K562 (cell line): ENCODE measurements around the gene ARHGAP4. TPM values are rescaled to one million over a fixed set of nuclear protein-coding genes. Genes with fewer than 3 reads are reported as not detected.
A peak's percentile ranks its signal among the peaks of the same experiment; 100 is the strongest.

Experiments used
- DIDO1 ChIP-seq: fragments of 450-650 bp; IDR thresholded peaks from 2 replicates; pipeline ENCODE4 v1.6.1; 2016; ENCODE audit warnings: low read depth, missing biosample characterization, missing genetic modification characterization
- ETV6 ChIP-seq, 3 experiments: fragments of 150-350 bp in 1 of 3; sonication (generic) in 1 of 3; formaldehyde crosslinking in 1 of 3; IDR thresholded peaks; 2 replicates each; pipeline versions ENCODE4 v1.6.1 to v1.8.0; 2014 to 2022; ENCODE audit warnings: borderline replicate concordance in 2 of 3, low read depth in 2 of 3, antibody characterized with exemption in 1 of 3, low read length in 1 of 3, mild to moderate bottlenecking in 1 of 3, missing genetic modification reagents in 1 of 3
- GABPB2 ChIP-seq: fragments of 250-450 bp; sonication (Bioruptor Pico); conservative IDR thresholded peaks from 2 replicates; pipeline ENCODE4 v1.5.1; 2021; ENCODE audit warnings: mild to moderate bottlenecking
- HMBOX1 ChIP-seq: sonication (generic); IDR thresholded peaks from 2 replicates; pipeline ENCODE4 v1.6.1; 2016
- HSF4 ChIP-seq: fragments of 250-450 bp; sonication (Bioruptor Pico); IDR thresholded peaks from 2 replicates; pipeline ENCODE4 v2.1.2; 2022; ENCODE audit warnings: mild to moderate bottlenecking, moderate library complexity, borderline replicate concordance
- KHSRP ChIP-seq: fragments of 450-650 bp; IDR thresholded peaks from 2 replicates; pipeline ENCODE4 v1.6.1; 2017
- MAFK ChIP-seq: IDR thresholded peaks from 2 replicates; pipeline ENCODE4 v1.6.1; 2011; ENCODE audit warnings: low read length, improper control_type of control experiment
- MTA1 ChIP-seq: fragments of 450-650 bp; IDR thresholded peaks from 2 replicates; pipeline ENCODE4 v1.6.1; 2017; ENCODE audit warnings: borderline replicate concordance
- MYC ChIP-seq, 2 experiments: fragments of 250-450 bp in 1 of 2; sonication (Bioruptor Pico) in 1 of 2; IDR thresholded peaks; 2 replicates each; pipeline versions ENCODE4 v1.5.1 to v1.6.1; 2012 to 2021; ENCODE audit warnings: low read depth in 2 of 2, borderline replicate concordance in 1 of 2, improper control_type of control experiment in 1 of 2, low read length in 1 of 2, mild to moderate bottlenecking in 1 of 2, moderate library complexity in 1 of 2
- NFIC ChIP-seq: fragments of 450-650 bp; IDR thresholded peaks from 2 replicates; pipeline ENCODE4 v1.6.1; 2017; ENCODE audit warnings: mild to moderate bottlenecking, inconsistent platforms
- POLR3A ChIP-seq: IDR thresholded peaks from 2 replicates; pipeline ENCODE4 v1.6.1; 2011; ENCODE audit warnings: borderline replicate concordance, mild to moderate bottlenecking, moderate library complexity; ENCODE audit not compliant: insufficient read length, insufficient read depth; ENCODE audit errors: extremely low read depth
- TAF9B ChIP-seq: fragments of 450-650 bp; IDR thresholded peaks from 2 replicates; pipeline ENCODE4 v1.6.1; 2018; ENCODE audit warnings: mild to moderate bottlenecking; ENCODE audit not compliant: partially characterized antibody
- XRCC3 ChIP-seq: fragments of 450-650 bp; IDR thresholded peaks from 2 replicates; pipeline ENCODE4 v1.6.1; 2017; ENCODE audit warnings: mild to moderate bottlenecking, moderate library complexity
- ZC3H11A ChIP-seq: IDR thresholded peaks from 2 replicates; pipeline ENCODE4 v1.6.1; 2012; ENCODE audit warnings: low read depth, low read length, improper control_type of control experiment
- ZHX1 ChIP-seq: fragments of 150-350 bp; conservative IDR thresholded peaks from 2 replicates; pipeline ENCODE4 v1.6.1; 2014; ENCODE audit warnings: low read length
- ZNF274 ChIP-seq: IDR thresholded peaks from 2 replicates; pipeline ENCODE4 v1.6.1; 2011; ENCODE audit warnings: low read depth, mild to moderate bottlenecking, low read length, moderate library complexity, borderline replicate concordance
- ZNF644 ChIP-seq: fragments of 200-800 bp; sonication (Bioruptor generic); IDR thresholded peaks from 2 replicates; pipeline ENCODE4 v1.6.1; 2016; ENCODE audit warnings: low read depth, missing genetic modification characterization, missing compliant biosample characterization
- polyA plus RNA-seq, 8 experiments: library from polyadenylated mRNA; depleted of rRNA in 4 of 8; stranded (reverse) in 5 of 8; unstranded in 3 of 8; fragments of >200 nt; fragmentation: Nextera tagmentation in 2 of 8; fragmentation: Illumina TruSeq in 1 of 8; extraction: Ambion mirVana in 2 of 8; extraction: Trizol in 1 of 8; gene quantifications; 2 replicates each; pipeline versions ENCODE4 v1.2.1 to v1.2.3, GENCODE V29; 2011 to 2014; ENCODE audit warnings: inconsistent platforms in 1 of 8, missing spikeins in 1 of 8
- total RNA-seq, 7 experiments: library from RNA; depleted of rRNA in 6 of 7; stranded (reverse); fragments of >200 nt in 6 of 7; fragmentation: Illumina TruSeq in 2 of 7; extraction: Trizol in 2 of 7; gene quantifications; 2 replicates each; pipeline versions ENCODE4 v1.2.1 to v1.2.3, GENCODE V29; 2011 to 2021; ENCODE audit warnings: low replicate concordance in 1 of 7
- TF ChIP-seq, protein P1 (sequence below): fragments of 200-800 bp; sonication (Bioruptor generic); IDR thresholded peaks from 2 replicates; pipeline ENCODE4 v1.6.1; 2017; ENCODE audit warnings: missing genetic modification characterization, missing compliant biosample characterization

The ARHGAP4 gene
- total and polyA plus RNA-seq, 9 of the 15 experiments (the other 6 are each of a cell fraction or from before 2014, with no cell fraction given) = 0.30 to 81.8 (median 13.5) TPM

GRCh38 chrX:153971450-153972367 lies 45.6 kb upstream of the ARHGAP4 start, which contains the start of gene HCFC1 (continued):
- TF ChIP-seq ZHX1 = no peak
- no peak for TF ChIP-seq ZNF274
- TF ChIP-seq NFIC = peak; percentile 42; the same call in 1 of the 2 replicates
- TF ChIP-seq DIDO1 (tag) = no peak
- peak; percentile 40; the same call in 1 of the 2 replicates for TF ChIP-seq KHSRP
- no peak for TF ChIP-seq MAFK
- TF ChIP-seq, protein P1, sequence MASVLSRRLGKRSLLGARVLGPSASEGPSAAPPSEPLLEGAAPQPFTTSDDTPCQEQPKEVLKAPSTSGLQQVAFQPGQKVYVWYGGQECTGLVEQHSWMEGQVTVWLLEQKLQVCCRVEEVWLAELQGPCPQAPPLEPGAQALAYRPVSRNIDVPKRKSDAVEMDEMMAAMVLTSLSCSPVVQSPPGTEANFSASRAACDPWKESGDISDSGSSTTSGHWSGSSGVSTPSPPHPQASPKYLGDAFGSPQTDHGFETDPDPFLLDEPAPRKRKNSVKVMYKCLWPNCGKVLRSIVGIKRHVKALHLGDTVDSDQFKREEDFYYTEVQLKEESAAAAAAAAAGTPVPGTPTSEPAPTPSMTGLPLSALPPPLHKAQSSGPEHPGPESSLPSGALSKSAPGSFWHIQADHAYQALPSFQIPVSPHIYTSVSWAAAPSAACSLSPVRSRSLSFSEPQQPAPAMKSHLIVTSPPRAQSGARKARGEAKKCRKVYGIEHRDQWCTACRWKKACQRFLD (CRISPR knock-in tag) = peak; percentile 11; the same call in 1 of the 2 replicates
- no peak for TF ChIP-seq ZC3H11A
- TF ChIP-seq MTA1 = no peak
- TF ChIP-seq POLR3A = no peak
- no peak for TF ChIP-seq GABPB2 (CRISPR knock-in tag)
- TF ChIP-seq ETV6 (IDR thresholded peaks at IDR 0.05; ENCODE audit: borderline replicate concordance in 1 of 2, low read depth in 2 of 2, low read length in 1 of 2) = no peak
- TF ChIP-seq ETV6 (CRISPR knock-in tag; IDR thresholded peaks at IDR 0.05; ENCODE audit: borderline replicate concordance) = no peak
- TF ChIP-seq XRCC3 = no peak
- TF ChIP-seq TAF9B = peak; percentile 83
- peak; percentile 58; the same call in 1 of the 2 replicates for TF ChIP-seq HSF4
- peak; percentile 44; the same call in 1 of the 2 replicates for TF ChIP-seq ZNF644 (tag)
- TF ChIP-seq HMBOX1 = no peak
- TF ChIP-seq MYC (IDR thresholded peaks at IDR 0.05; ENCODE audit: low read depth, low read length) = peak; percentile 90; the same call in 1 of the 2 replicates
- TF ChIP-seq MYC (CRISPR knock-in tag; IDR thresholded peaks at IDR 0.05; ENCODE audit: borderline replicate concordance, low read depth) = no peak
